Activated CD4-positive, alpha-beta T cell treated with anti-CD3 and anti-CD28 coated beads, Interleukin-2, amount 50 U/mL, for 48 hours (primary cell): ENCODE measurements around the gene AFAP1L2.

Experiments used
- DNase-seq, 2 experiments: peaks; one replicate each; pipeline ENCODE4 v3.0.0-alpha.2; 2020

AFAP1L2 gene

DNA sequence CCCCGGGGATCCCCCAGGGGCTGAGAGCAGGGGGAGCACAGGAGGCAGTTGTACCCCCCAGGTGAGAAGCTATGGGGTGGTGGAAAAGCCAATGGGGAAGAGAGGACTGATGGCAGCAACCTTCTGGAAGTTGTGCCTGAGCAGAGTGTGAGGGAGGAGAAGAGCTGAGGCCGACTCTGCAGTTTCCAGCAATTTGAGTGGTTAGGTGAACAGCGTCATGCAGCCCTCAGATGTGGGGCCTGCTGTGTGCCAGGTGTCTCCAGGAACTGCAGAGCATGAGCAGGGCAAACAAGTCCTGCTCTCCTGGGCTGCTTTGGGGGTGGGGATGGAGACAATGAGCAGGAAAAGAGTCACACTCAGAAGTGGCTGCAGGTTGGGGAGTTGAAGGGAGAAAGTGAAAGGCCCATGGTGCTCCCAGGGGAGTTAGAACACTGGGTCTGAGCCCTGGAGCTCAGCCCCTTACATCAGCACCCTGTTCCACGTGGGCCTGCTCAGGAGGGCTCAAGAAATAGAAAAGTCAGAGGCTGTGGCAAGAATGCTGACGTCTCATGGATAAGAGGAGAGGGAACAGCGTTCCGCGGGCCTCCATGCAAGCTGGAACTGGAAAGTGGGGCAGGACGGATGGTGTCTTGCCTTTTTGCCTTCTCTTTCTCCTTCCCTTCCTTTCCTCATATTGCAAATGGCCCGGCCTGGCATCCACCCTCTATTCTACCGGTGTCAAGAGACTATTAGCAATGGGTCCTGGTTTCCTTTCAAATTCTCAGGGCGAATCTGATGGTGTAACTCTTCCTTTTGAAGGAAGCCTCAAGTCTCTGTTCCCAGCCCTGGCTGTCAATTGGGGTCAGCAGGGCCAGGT lies 4.0 kb upstream of the AFAP1L2 start:
- no peak for DNase-seq

DNA sequence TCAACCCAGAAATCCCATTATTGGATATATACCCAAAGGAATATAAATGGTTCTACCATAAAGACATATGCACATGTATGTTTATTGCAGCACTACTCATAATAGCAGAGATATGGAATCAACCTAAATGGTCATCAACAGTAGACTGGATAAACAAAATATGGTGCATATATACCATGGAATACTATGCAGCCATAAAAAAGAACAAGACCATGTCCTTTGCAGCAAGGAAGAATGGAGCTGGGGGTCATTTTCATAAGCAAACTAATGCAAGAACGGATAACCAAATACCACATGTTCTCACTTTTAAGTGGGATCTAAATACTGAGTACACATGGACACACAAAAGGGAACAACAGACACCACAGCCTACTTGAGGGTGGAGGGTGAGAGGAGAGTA lies 2.2 kb upstream of the AFAP1L2 start:
- DNase-seq: no peak

DNA sequence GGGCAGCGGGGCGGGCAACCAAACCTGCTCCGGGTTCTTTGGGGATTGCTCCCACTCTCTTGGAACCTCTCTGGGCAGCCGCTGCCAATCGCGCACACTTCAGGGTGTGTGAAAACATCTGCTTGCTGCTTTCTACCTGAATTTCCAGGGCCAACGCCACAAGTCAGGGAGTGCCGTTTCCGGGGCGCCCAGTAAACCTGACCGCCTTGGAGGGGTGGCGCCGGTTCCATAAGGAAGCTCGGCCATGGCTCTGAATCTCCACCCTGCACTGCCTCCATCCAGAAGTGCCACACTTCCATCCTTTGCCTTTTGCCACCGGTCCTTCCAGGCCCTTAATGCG lies 679 bp upstream of the AFAP1L2 start:
- DNase-seq: no peak

DNA sequence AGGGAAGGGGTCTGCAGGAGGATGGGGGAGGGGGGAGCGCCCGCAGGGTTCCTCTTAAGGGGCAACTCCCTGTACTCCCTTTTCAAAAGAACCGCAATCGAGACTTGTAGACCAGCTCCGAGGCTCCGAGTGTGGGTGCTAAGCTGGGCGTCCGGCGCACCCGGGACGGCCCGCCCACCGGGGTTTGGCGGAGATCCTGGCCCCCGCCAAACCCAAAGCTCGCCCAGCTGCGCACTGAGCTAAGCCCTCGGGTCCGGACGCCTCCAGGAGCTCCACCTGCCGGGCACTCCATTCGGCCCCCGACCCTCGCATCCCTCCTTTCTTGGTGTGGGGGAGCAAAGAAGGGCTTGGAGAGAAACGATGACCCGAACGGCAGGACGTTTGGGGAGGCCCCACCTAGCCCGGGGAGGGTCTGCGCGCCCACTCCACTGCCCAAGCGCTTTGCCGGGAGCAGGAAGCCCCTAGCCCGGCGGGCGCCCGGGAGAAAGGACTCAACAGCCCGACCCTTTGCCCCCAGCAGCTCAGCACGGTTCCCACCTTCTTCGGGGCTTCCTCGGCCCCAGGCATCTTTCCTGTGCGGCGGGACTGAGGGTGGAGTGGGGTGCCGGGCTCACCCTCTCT lies 651 bp downstream of the AFAP1L2 start:
- no peak for DNase-seq

DNA sequence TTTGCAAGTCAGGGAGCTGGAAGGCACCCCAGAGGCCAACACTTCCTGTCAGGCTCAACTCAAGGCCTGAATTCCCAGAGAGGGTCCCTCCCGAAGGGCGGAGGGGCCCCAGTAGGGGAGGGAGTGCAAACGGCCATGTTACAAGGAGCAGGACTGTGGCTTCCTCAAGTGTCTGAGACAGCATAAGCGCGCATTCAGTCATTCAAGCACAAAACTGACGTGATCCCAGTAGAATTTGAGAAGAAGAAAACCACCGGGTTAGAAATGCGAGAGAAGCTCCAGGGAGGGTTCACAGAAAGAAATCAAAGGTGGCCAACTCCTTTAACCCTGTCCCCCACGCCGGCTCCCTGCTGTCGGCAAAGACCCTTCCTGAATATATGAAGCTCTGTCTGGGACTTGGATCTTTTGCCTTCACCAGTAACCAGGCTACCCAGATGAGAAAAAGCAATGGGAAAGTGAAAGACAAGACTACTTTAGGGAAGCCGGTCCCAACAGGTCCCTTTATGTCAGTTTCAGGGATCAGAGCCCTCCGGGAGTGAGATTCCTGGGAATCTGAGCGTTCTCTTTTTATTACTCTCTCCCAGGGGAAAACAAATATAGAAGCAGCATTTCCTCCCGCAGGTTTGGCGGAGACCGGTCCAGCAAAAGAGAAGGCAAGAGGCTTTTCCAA lies 1.3 kb downstream of the AFAP1L2 start:
- DNase-seq: no peak

DNA sequence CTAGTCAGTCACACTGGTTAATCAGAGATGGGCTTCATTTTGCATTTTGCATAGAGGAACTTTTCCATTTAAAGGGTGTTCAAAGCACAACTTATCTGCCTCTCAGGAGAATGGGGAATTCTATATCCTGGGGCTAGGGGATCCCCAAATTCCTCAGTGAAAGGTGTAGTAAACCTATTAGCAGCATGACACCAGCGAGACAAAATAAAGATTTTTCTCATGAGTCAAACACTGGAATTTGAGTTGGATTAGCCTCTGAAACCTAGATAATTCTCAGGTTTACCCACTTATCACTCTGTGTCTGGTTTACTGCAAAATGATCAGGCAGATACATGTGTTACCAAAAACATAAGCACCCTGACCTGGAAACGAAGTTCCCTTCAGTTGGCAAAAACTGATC lies 2.1 kb downstream of the AFAP1L2 start:
- no peak for DNase-seq

DNA sequence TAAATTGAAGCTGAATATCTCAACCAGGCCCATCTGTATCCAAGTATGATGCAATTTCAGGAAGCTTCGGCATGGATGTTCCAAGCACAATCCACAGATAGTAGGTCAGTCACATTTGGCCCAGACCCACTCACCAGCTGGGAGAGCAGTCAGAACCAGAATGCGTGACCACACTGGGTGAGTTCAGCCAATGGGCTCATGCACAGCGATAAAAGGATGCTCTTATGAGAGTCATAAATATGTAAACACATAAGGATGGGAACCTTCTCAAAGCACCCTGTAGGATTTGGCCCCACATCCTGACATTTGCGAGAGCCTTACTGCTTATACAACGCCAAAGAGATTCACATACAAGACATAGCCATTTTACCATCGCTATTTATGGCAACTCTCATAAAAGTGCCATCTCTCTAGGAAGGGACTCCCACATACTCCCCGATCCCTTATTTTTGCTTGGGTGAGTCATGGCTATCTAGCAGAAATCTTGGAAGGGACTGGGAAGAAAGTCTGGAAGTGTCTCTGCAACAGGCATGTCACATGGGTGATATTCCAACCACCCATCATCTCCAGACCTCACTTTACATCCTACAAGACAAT lies 3.0 kb downstream of the AFAP1L2 start:
- no peak for DNase-seq

DNA sequence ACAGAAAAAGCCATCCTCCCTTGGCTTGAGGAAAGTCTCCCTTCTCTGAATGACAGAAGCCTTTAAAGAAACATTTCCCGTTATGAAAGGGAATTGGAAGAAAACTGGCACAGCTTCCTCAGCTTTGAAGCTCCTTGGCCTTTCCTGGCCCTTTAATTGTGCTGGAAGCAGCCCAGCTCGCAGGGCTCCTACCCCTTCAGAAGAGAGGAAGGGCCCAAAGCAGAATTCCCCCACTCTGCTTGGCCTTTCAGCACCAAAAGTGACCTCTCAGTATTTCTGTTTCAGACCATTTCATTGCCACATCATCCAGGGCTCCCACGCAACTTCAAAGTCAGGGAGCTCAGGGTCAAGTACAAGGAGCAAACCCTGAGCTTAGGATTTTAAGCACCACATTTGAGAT lies 4.2 kb downstream of the AFAP1L2 start:
- no peak for DNase-seq

DNA sequence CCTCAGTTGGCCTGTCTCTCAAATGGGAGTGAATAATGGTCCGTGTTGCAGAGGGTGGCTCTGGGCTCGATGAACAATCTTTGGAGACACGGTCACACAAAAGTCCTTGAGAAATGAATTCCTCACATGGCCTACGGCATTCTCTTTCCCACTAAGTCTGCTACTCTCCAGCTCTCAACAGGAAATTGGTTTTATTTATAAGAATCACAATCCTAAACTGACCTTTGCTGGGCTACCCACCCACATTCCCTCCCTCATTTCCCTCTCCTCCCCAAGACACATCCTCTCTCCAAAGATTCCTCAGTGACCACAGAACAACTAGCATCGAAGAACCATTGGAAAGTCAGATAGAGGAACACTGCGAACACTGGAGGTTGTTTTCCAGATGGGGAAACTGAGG lies 4.7 kb downstream of the AFAP1L2 start:
- no peak for DNase-seq

DNA sequence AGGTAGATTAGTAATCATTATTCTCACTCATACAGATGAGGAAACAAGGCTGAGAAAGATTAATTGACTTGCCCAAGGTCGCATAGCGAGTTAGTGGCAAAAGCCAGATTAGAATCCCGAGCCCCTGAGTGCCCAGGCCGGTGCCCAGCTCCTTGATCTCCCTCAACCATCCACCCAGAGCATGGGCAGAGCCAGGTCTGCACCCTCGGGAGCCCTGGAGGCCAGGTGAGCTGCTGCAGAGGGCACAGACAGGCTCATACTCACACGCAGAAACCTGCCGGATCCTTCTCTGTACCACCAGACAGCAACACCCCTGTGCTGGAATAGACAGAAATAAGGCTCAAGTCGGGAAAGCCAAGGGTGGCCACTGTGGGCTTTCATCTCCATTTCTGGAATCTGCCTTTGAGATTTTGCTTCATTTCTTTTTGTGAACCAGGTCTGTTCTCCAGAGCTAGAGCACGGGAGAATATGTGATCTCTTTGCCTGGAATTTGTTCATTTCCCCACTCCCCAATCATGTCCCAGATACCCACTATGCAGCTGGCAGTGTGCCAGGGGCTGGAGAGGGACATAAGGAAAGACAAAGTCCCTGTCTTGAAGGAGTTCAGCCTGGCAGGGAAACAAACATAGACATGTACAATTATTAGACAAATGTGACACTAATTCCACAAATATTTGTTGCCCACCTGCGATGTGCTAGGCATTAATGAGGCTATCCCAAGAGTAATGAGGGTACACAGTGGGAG lies 5.5 kb downstream of the AFAP1L2 start:
- no peak for DNase-seq

DNA sequence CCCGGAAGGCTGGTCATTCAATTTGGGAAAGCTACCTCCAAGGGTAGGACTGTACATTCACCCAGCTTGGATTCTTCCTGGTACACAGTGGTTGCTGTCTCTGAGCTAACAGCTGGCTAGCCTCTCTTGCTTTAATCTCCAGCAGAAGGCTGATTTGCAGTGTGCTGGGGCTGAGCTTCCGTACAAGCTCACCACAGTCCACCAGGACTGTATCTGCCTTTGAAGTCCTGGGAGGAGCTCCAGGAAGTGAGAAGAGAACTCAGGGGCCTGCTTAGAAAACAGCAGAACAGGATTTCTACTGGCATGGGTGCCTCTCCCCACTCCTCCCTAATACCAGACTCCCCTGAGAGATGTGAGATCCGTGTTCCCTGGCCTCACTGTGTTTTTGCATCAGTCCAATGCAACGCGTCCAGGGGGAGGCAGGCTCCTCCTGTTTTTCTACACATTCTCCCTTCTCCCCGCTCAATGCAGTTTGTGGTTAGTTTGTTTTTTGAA lies 6.6 kb downstream of the AFAP1L2 start:
- DNase-seq: no peak

DNA sequence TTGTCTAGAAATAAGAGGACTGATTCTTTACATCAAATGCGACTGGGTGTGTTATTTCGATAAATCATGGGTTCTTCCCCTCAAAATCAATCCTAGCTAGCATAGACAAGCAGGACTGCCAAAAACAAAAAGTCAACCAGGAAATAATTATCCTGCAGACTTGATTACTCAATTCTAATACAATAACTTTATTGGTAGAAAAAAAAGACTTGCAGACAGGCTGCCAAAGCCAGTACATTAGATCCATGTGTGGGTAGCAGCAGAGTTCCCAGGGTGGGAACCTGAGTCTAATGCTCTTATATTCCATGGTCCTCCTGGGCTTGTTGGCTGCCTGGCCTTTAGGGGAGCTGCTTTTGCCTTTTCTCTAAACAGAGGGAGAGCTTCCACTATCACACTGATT lies 7.8 kb downstream of the AFAP1L2 start:
- DNase-seq: no peak

DNA sequence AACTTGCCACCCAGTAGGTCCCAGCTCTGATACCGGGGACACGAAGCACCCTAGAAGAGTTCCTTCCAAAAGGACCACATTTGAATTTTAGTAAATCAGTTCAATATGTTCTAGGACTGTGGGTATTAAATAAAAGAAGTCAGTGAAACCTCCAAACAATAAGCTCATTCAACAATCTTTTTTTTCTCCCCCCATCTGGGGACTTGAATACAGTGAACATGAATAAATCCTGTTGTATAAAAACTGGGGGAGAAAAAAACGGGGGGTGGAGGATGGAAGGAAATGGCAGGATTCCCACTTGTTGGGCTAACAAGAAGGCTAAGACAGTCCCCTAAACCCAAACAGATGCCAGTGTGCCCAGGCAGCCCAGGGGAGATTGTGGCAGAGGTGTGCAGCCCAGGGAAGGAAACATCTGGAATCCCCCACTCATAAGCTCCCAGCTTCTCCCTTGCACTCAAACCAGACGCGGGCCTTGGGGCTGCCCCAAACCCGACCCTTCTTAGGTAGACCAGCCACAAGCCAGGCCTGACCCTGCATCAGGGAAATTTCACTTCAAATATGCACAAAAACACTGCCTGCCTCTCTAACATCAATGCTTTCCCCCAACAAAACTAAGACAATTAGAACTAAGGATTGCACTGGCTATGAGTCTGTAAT lies 8.8 kb downstream of the AFAP1L2 start:
- DNase-seq: no peak

DNA sequence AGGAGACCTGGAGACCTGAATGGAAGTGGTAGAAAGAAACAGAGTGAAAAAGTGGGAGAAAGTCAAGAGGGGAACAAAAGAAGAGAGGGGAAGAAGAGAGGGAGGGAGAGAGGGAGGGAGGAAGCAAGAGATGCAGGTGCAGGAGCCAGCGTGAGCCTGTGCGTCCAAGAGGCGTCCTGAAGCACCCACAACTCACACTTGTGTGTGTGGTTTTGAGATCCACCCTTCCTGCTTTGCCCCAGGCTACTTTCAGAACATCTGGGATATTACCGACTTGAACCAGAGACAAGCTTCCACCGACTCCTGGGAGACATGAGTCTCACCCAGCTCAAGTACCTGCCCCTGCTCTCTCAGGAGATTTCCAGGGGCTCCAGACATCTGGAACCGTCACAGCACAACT lies 9.8 kb downstream of the AFAP1L2 start:
- no peak for DNase-seq

DNA sequence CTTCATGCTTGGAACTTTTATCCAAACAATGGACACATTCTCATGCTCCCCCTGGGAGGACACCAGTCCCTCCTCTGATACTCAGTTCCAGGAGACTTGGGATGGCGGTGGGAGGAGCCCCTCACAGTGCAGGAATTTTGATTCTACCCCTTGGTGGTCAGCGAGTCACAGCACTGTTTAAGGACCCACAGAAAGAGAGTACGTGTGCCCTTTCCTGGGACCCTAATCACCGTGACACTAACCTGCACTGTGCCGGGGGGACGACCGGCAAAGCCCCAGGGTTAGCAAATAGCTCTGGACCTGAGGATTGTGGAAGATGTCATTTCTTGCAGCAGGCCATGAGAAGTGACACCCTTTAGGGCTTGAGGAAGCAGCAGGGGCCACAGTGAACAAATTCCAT lies 10.4 kb downstream of the AFAP1L2 start:
- no peak for DNase-seq

DNA sequence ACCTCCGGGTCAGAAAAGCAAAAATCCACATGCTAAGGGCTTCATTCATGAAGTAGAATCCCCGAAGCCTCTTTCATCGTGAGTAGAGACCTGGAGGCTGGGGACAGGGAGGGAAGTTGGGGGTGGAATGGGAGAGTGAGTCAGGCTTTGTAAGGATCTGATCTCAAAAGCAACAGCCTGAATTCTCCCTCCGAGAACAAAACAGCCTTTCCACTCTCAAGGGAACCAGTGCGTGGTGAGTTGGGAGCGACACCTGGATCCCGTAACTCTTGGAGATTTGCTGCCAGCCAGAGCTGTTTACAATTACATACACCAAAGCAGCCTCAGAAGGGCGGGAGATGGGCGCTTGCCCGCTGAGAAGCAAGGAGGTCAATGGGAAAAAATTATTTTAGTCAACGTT lies 10.8 kb downstream of the AFAP1L2 start:
- no peak for DNase-seq

DNA sequence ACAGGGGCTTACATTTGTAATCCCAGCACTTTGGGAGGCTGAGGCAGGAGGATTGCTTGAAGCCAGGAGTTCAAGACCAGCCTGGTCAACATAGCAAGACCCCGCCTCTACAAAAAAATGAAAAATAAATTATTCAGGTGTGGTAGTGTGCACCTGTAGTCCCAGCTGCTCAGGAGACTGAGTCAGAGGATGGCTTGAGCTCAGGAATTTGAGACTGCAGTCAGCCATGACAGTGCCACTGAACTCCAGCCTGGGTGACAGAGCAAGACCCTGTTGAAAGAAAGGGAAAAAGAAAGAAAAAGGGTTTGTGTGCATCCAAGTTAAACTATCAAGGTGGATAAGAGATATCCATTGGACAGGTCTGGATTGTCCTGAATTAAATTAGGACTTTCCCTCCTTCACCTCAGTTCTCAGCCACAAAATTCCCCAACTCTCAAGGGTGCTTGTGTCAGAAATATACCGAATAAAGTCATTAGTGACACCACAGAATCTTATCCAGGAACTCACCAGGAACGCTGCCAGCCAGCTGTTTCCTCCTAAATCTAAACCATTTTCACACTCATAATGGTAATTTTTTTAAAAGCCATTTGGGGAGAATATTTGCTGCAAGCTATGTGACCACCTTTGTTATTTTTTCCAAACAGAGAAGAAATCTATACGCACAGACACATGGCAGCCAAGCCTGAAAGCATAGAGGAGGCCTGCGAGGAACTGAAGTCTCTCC lies 12.0 kb downstream of the AFAP1L2 start:
- DNase-seq: no peak

DNA sequence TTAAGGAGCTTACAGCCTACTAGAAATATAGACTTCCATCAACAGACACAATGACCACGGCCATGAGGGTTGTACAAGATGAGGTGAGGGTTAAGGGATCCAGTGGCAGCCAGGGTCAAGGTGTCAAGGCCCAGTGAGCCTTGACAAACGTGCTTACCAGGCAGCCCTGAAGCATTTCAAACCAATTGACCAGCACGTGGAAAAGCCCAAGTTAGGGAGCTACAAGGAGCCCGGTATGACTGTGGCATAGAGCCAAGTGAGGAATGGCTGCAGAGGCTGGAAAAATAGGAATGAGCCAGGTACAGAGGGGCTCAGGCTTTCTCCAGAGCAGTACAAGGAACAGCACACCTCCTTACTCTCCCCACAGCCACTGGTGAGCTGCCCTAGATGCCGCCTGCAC lies 12.7 kb downstream of the AFAP1L2 start:
- DNase-seq: no peak

DNA sequence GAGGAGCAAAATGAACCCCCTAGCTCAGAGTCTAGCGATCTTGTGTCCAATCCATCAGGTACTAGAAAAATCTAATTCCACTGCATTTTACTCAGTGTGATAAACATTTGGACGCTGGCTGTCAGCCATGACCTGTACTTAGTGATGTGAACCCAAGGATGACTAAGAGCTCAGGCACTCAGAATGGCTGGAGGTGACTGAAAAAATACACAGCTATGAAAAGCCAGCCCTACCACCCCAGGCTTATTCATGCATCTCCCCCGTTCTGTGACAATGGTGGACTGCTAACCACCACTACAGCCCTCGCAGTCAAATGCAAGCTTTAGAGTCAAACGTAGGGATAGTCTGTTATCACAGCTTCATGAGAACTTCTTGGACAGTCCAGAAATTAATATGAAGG lies 14.9 kb downstream of the AFAP1L2 start:
- DNase-seq: no peak

DNA sequence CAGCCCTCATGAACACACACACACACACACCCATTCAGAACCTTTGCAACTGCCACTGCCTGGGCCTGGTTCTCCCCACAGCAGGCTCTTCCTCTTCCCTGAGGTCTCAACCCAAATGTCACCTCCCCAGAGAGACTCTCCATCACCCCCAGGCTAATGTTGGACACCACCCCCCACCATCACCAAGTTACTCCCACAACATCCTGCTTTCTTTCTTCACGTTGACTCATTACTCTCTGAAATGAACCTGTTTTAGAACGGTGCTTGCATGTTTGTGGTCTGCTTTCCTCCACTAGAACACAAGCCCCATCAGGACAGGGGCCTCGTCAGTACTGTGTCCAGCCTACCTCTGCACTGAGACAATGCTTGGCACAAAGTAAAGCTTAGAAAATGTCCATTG lies 16.0 kb downstream of the AFAP1L2 start:
- no peak for DNase-seq

DNA sequence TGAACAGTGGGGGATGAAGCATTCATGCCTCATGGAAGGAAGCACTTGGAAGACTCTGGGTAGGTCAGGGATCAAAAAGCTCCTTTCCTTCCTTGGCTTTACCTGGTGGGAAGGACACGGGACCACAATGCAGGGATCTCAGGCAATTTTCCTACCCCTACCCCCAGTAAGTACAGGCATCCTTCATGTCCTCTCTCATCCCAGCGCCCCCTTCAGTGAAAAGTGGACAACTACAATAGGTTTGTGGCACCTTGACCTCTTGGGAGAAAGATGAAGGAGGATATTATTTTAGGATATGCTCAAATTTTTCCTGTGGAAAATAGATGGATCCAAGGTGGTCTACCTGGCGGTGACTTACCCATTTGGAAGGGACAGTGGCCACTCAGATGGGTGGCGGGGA lies 16.5 kb downstream of the AFAP1L2 start:
- no peak for DNase-seq

DNA sequence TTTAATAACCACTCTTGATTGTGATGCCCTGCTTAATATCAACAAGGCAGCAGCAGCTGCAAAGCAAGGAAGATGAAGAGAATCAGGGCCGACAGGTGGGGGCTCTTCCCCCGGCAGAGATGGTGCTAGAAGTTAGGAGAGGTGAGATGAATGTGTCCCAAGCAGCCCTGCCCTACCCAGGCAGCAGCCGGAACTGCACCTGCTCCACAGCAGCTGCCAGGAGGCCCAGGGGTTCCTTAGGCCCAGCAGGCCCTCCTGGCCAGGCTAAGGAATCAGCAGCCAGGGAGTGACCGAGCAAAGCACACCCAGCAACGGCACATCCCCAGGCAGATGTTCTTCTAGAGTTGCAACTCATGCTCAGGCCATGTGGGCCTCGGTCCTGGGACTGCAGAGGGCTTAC lies 17.9 kb downstream of the AFAP1L2 start:
- DNase-seq: no peak
